HUES64 (cell line): ENCODE data around the gene GIMAP1.

Experiments used
- H3K27ac ChIP-seq: 2 replicates; pipeline ENCODE4 v1.7.0; 2013; ENCODE audit warnings: low read depth, low read length, inconsistent platforms
- H3K27me3 ChIP-seq: 2 replicates; pipeline ENCODE4 v1.6.1; 2013; ENCODE audit warnings: mild to moderate bottlenecking, low read length; ENCODE audit not compliant: insufficient read depth
- H3K36me3 ChIP-seq: 2 replicates; pipeline ENCODE4 v1.6.1; 2013; ENCODE audit warnings: mild to moderate bottlenecking, low read length; ENCODE audit not compliant: insufficient read depth
- H3K4me1 ChIP-seq: 2 replicates; pipeline ENCODE4 v1.6.1; 2013; ENCODE audit warnings: mild to moderate bottlenecking, low read length, moderate library complexity; ENCODE audit not compliant: insufficient read depth
- H3K4me3 ChIP-seq: 2 replicates; pipeline ENCODE4 v1.5.1; 2013; ENCODE audit warnings: mild to moderate bottlenecking, low read length, moderate library complexity
- H3K9ac ChIP-seq: 2 replicates; pipeline ENCODE4 v1.6.1; 2013; ENCODE audit warnings: mild to moderate bottlenecking, low read depth, low read length
- H3K9me3 ChIP-seq: 2 replicates; pipeline ENCODE4 v1.6.1; 2013; ENCODE audit warnings: low read depth, low read length; ENCODE audit not compliant: insufficient read depth
- WGBS: fragments of 150-250, 120-280 bp; methylation state at CpG from one replicate; pipeline ENCODE4 v1.1.7; 2013; ENCODE audit warnings: missing lambda C conversion rate; 5-methylcytosine and 5-hydroxymethylcytosine counted together

Gene GIMAP1

GRCh38 chr7:150751702-150752101 is 35.3 kb downstream of the GIMAP1 start:
- WGBS = 64% methylated on average over 2 of the region's 2 CpGs
- peaks cover 64% of the 10 kb centered on the region for H3K27me3 ChIP-seq

GRCh38 chr7:150753239-150753638 is 36.8 kb downstream of the GIMAP1 start:
- no peaks in the 10 kb centered on the region for H3K4me1 ChIP-seq
- 80% methylated on average over 6 of the region's 6 CpGs for WGBS

More at GRCh38 chr7:150751702-150752101, 35.3 kb downstream of the GIMAP1 start:
- H3K36me3 ChIP-seq = no peaks in the 10 kb centered on the region
- H3K9ac ChIP-seq = no peak overlapping the region
- no peak overlapping the region for H3K4me3 ChIP-seq
- H3K4me1 ChIP-seq = no peaks in the 10 kb centered on the region
- no peak overlapping the region for H3K27ac ChIP-seq
- no peaks in the 10 kb centered on the region for H3K9me3 ChIP-seq

GRCh38 chr7:150753826-150754603 is 37.6 kb downstream of the GIMAP1 start:
- Histone ChIP-seq H3K27me3 (peaks cover 48% of the 10 kb centered on the region), H3K4me1 (no peaks in the 10 kb centered on the region), H3K9ac (no peak overlapping the region), H3K9me3 (no peaks in the 10 kb centered on the region), H3K36me3 (no peaks in the 10 kb centered on the region), H3K27ac (no peak overlapping the region), H3K4me3 (no peak overlapping the region)
- 33% methylated on average over 3 of the region's 3 CpGs for WGBS

More at GRCh38 chr7:150753239-150753638, 36.8 kb downstream of the GIMAP1 start:
- H3K27me3 ChIP-seq = peaks cover 56% of the 10 kb centered on the region
- H3K9me3 ChIP-seq = no peaks in the 10 kb centered on the region
- no peak overlapping the region for H3K4me3 ChIP-seq
- no peak overlapping the region for H3K9ac ChIP-seq
- no peaks in the 10 kb centered on the region for H3K36me3 ChIP-seq
- no peak overlapping the region for H3K27ac ChIP-seq

- no peak overlapping the region for H3K4me3 ChIP-seq
- no peak overlapping the region for H3K9ac ChIP-seq
- H3K27ac ChIP-seq = no peak overlapping the region
- H3K9me3 ChIP-seq = no peaks in the 10 kb centered on the region
- H3K27me3 ChIP-seq = peaks cover 39% of the 10 kb centered on the region
- no peaks in the 10 kb centered on the region for H3K4me1 ChIP-seq
- H3K36me3 ChIP-seq = no peaks in the 10 kb centered on the region
Measured at GRCh38 chr7:150754951-150755350, 38.5 kb downstream of the GIMAP1 start.

GRCh38 chr7:150755473-150756099 is 39.2 kb downstream of the GIMAP1 start:
- no peaks in the 10 kb centered on the region for H3K4me1 ChIP-seq
- no peak overlapping the region for H3K9ac ChIP-seq
- peaks cover 35% of the 10 kb centered on the region for H3K27me3 ChIP-seq
- H3K27ac ChIP-seq = no peak overlapping the region
- H3K9me3 ChIP-seq = no peaks in the 10 kb centered on the region
- H3K36me3 ChIP-seq = no peaks in the 10 kb centered on the region
- 86% methylated on average over 3 of the region's 4 CpGs for WGBS
- H3K4me3 ChIP-seq = no peak overlapping the region

- Histone ChIP-seq H3K4me3 (no peak overlapping the region), H3K4me1 (no peaks in the 10 kb centered on the region), H3K27ac (no peak overlapping the region), H3K36me3 (no peaks in the 10 kb centered on the region), H3K9ac (no peak overlapping the region), H3K27me3 (peaks cover 29% of the 10 kb centered on the region), H3K9me3 (no peaks in the 10 kb centered on the region)
- WGBS = 66% methylated on average over 3 of the region's 3 CpGs
Measured at GRCh38 chr7:150756166-150756565, 39.8 kb downstream of the GIMAP1 start.

- Histone ChIP-seq H3K27me3 (peaks cover 24% of the 10 kb centered on the region), H3K36me3 (no peaks in the 10 kb centered on the region), H3K9me3 (no peaks in the 10 kb centered on the region), H3K27ac (no peak overlapping the region), H3K4me1 (no peaks in the 10 kb centered on the region), H3K4me3 (no peak overlapping the region), H3K9ac (no peak overlapping the region)
- 100% methylated on average over 1 of the region's 1 CpG for WGBS
Measured at GRCh38 chr7:150756858-150757257, 40.4 kb downstream of the GIMAP1 start.

- Histone ChIP-seq H3K36me3 (no peaks in the 10 kb centered on the region), H3K27ac (no peak overlapping the region)
- 91% methylated on average over 1 of the region's 1 CpG for WGBS
Measured at GRCh38 chr7:150759479-150759878, 43.1 kb downstream of the GIMAP1 start.

GRCh38 chr7:150766334-150766709 is 49.9 kb downstream of the GIMAP1 start:
- peaks cover 11% of the 10 kb centered on the region for H3K4me1 ChIP-seq
- H3K36me3 ChIP-seq = no peaks in the 10 kb centered on the region
- H3K27me3 ChIP-seq = no peaks in the 10 kb centered on the region; the same call in 1 of the 2 replicates
- no peak overlapping the region for H3K27ac ChIP-seq
- no peak overlapping the region for H3K9ac ChIP-seq
- H3K4me3 ChIP-seq = no peak overlapping the region
- no peaks in the 10 kb centered on the region for H3K9me3 ChIP-seq

More at GRCh38 chr7:150759479-150759878, 43.1 kb downstream of the GIMAP1 start:
- Histone ChIP-seq H3K9ac (no peak overlapping the region), H3K9me3 (no peaks in the 10 kb centered on the region), H3K4me3 (no peak overlapping the region), H3K27me3 (peaks cover 7% of the 10 kb centered on the region), H3K4me1 (no peaks in the 10 kb centered on the region; the same call in 1 of the 2 replicates)

GRCh38 chr7:150769768-150770167 is 53.4 kb downstream of the GIMAP1 start:
- H3K4me1 ChIP-seq = peaks cover 9% of the 10 kb centered on the region
- H3K27ac ChIP-seq = no peak overlapping the region
- H3K9ac ChIP-seq = no peak overlapping the region
- H3K4me3 ChIP-seq = no peak overlapping the region
- no peaks in the 10 kb centered on the region; the same call in 1 of the 2 replicates for H3K27me3 ChIP-seq
- WGBS = 94% methylated on average over 4 of the region's 4 CpGs
- peaks cover 7% of the 10 kb centered on the region; the same call in 1 of the 2 replicates for H3K9me3 ChIP-seq
- H3K36me3 ChIP-seq = no peaks in the 10 kb centered on the region
